Left lobe of liver (tissue), 2 donors: ENCODE data around the gene OR13C2. TPM values are rescaled to one million over a fixed set of nuclear protein-coding genes. Genes with fewer than 3 reads are reported as not detected.
"Not testable (repeated sequence)": the region's sequence is repeated elsewhere in the genome, so short reads cannot be mapped to it uniquely, and the experiment has no call there.

Experiments
- ATAC-seq: fragments of 200-7000 bp; cut with Tn5 transposase; one replicate; pipeline ENCODE4 v1.9.1; 2020; ENCODE audit warnings: mild to moderate bottlenecking, moderate library complexity
- DNase-seq: peaks from one replicate; pipeline ENCODE4 v3.0.0-alpha.2; 2020; ENCODE audit warnings: low spot score
- total RNA-seq: library from RNA; stranded (reverse); gene quantifications from one replicate; pipeline ENCODE4 v1.2.1, GENCODE V29; 2021
- donor health status: DM: no; HTN: no; CAD: no; lungs with moderate emphysema.
- donor health status: DM: no; HTN: yes; CAD: no.

Gene OR13C2
- total RNA-seq, result 0.28 TPM

GRCh38 chr9:104605527-104605926 is at the start of gene OR13C2:
OR13C2 (minus strand) TSS chr9:104605627; CDS start chr9:104605627, 0 bp downstream.
- DNase-seq, ATAC-seq: not testable (repeated sequence)

GRCh38 chr9:104635456-104635855 is 30.0 kb upstream of the OR13C2 start:
- ATAC-seq (no peak), DNase-seq (no peak)

- ATAC-seq (no peak), DNase-seq (no peak)
These were observed 28.6 kb upstream of the OR13C2 start for GRCh38 chr9:104633976-104634520.

- not testable (repeated sequence) for ATAC-seq, DNase-seq
These were observed 20.5 kb upstream of the OR13C2 start for GRCh38 chr9:104625964-104626363.

DNA sequence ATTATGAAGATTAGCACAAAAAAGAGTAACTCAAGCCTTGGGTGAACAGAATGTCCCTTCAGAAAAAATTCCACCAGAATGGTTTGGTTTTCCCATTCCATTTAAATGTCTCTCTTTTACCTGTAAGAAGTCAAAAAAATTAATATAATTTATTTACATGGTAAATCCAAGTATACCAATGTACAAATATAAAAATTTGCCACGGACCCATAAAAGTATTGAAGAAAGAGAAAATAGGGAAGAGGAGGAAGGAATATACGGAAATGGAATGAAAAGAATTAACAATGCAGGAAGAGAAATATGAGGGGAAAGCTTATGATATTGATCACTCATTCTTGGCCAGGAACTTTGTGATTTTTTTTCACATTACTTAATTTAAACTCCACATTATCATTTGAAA is 12.7 kb upstream of the OR13C2 start, which contains the start of gene OR13C9:
Gene OR13C9, minus strand, starts transcription at position 101 of the 400 bp plus-strand sequence. Its CDS starts 0 bp downstream, at position 101.
- ATAC-seq, result no peak
- DNase-seq, result no peak

- ATAC-seq, result no peak
These were observed 12.0 kb upstream of the OR13C2 start for GRCh38 chr9:104617418-104617817.

DNA sequence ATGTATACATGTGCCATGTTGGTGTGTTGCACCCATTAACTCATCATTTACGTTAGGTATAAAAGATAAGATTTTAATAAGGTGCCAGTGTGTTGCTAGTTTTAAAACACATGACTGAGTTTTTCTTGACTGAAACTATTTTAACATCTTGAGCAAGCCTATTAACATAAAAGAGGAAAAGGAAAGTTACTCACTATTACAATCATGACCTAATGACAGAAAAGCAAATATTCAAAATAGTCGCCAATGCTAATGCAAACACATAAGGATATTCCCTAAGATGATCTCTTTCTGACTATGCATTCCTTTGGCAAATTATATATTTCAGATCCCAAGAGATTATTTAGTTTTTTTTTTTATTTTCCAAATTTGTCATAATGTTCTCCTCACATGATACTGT is 5.8 kb upstream of the OR13C2 start:
- ATAC-seq (no peak), DNase-seq (no peak)

More at GRCh38 chr9:104617418-104617817, 12.0 kb upstream of the OR13C2 start:
- DNase-seq, result no peak

DNA sequence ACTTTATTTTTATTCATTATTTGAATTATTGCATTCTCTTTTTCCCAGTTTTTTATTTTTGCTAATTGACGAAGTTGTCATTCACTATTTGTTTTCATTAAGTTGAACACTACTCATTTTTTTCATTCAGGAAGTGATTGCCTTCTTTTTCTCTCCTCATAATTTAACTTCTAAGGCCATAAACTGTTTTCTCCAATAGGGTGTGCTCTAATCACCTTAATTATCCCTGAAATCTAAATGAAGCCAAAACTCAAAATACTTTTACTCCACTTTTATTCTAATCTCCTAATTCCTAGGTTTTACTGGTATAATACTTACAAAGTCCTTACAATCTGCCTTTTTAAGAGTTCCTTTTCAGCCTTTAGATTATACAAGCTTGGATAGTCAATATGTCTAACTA is 2.9 kb upstream of the OR13C2 start:
- ATAC-seq, result peak; percentile 37
- DNase-seq, result no peak

DNA sequence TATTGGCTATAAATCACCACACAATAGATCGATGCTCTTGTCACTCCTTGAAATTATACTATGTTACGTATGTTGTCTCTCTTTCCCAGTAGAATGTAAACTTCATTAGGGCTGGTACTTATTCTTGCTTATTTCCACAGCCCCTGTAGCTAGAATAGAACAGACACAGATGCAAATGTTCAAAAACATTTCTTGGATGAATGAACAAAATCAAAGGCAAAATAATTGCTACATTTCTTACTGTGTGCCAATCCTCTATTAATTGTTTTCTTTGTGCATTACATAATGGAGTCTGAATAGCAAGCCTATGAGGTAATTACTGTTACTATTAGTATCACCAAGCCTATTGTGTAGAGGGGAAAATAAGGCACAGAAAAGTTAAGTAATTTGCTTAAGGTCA is 725 bp upstream of the OR13C2 start:
- no peak for ATAC-seq

DNA sequence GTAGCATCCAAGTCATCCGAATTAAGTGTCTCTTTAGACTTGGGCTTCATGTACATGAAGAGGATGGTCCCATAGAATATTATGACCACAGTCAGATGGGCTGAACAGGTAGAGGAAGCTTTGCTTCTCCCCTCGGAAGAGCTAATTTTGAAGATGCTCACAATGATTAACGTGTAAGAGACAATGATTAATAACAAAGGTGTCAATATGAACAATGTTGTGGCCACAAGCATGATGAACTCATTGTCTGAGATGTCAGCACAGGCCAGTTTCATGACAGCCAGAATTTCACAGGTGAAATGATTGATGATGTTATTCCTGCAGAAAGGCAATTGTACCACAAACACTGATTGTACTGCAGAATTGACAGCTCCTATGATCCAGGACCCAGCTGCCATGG is 626 bp downstream of the OR13C2 start:
- no peak for ATAC-seq

More for the DNA sequence above, 725 bp upstream of the OR13C2 start:
- no peak for DNase-seq

DNA sequence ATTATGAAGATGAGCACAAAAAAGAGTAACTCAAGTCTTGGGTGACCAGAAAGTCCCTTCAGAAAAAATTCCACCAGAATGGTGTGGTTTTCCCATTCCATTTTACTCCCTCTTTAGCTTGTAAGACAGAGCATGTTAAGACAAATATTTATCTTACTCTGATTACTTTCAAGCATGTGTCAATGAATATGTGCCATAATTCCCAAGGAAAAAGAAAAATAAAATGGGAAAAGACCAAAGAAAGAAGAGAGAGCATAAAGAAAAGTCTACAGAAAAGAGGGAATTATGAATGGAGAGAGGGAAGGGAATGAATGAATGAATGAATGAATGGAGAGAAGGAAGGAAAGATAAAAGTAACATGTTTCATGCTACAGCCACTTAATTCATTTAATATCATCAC is 6.1 kb downstream of the OR13C2 start, which contains the start of gene OR13C5:
Gene OR13C5, minus strand, starts transcription at position 101 of the 400 bp plus-strand sequence. Its CDS starts 0 bp downstream, at position 101.
- not testable (repeated sequence) for ATAC-seq, DNase-seq

More for the DNA sequence above, 626 bp downstream of the OR13C2 start:
- DNase-seq, result no peak

DNA sequence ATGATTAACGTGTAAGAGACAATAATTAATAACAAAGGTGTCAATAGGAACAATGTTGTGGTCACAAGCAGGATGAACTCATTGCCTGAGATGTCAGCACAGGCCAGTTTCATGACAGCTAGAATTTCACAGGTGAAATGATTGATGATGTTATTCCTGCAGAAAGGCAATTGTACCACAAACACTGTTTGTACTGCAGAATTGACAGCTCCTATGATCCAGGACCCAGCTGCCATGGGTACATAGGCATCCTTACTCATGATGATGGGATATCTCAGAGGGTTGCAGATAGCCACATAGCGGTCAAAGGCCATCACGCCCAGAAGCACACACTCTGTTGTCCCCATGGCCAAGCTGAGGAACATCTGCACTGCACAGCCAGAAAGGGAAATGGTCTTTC is 6.7 kb downstream of the OR13C2 start:
- not testable (repeated sequence) for DNase-seq, ATAC-seq

DNA sequence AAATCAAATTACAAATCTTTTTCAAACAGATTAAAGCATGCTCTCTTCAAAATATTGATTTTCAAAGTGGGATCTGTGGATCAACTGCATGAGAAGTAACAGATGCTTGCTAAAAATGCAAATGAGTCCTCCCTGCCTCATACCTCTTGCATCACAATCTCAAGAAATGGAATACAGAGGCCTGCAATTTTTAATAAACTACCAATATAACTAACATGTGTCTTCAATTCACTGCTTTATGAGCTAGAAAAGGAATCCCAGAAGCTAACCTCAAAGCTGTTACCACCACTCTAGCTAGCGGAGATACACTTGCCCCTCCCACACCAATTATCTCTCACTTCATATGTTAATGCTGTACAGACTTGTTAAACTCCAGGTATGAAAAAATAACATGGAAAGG is 15.8 kb downstream of the OR13C2 start:
- ATAC-seq (no peak), DNase-seq (no peak)

- ATAC-seq (no peak), DNase-seq (no peak)
These were observed 18.8 kb downstream of the OR13C2 start for GRCh38 chr9:104586496-104587180.

GRCh38 chr9:104580562-104580961 is 24.9 kb downstream of the OR13C2 start:
- DNase-seq (no peak), ATAC-seq (no peak)

GRCh38 chr9:104577263-104577662 is 28.2 kb downstream of the OR13C2 start:
- ATAC-seq (no peak), DNase-seq (no peak)

GRCh38 chr9:104575456-104575855 is 30.0 kb downstream of the OR13C2 start:
- DNase-seq (no peak), ATAC-seq (no peak)

DNA sequence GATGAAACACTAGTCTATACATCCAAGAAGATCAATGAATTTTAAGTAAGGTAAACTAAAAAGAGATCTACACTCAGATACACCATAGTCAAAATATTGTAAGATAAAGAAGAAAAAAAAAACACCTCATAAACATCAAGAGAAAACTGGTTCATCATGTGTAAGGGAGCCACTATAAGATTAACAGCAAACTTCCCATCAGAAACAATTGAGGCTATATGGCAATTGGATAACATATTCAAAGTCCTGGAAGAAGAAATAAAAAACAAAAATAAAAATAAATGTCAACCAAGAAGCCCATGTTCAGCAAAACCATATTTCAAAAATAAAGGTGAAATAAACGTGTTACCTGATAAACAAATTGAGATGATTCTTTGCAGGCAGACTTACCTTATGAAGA is 32.8 kb downstream of the OR13C2 start:
- DNase-seq, result no peak
- ATAC-seq, result no peak

DNA sequence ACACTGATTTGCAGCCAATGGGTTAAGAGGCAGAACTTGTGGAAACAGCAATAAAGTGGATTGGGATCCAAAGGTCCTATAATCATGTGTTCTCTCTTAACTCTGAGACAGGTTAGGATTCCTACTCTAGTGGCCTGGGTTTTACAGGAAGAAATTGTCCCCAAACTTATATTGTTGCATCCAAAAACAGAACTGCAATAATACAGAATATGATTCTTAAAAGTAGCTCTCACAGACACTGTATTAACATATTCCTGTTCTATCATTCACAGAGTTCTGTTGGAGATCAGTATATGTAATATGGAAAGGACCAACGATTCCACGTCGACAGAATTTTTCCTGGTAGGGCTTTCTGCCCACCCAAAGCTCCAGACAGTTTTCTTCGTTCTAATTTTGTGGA is 36.6 kb downstream of the OR13C2 start, which contains the start of gene OR13C8:
Gene OR13C8, plus strand, starts transcription at position 301 of the 400 bp plus-strand sequence. Its CDS starts 0 bp downstream, at position 301.
- ATAC-seq, result no peak
- DNase-seq, result no peak

DNA sequence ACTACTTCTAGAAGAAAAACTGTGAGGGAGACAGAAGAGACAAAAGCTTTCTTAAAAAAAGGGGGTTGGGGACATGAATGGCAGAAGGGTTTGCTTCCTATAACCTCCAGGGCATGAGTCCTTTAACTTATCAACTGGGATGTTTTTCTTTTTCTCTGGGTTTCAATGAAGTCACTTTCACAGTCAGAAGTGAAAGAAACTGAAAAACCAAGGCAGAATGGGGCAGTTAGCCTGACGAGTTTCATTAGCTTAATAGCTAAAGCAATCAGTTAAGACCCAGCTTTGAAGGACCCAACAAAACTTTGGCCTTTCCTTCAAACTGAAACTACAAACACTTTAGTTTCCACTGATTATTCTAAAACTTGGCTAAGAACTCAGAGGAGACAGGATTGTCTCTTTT is 41.1 kb downstream of the OR13C2 start:
- no peak for DNase-seq
- no peak for ATAC-seq

DNA sequence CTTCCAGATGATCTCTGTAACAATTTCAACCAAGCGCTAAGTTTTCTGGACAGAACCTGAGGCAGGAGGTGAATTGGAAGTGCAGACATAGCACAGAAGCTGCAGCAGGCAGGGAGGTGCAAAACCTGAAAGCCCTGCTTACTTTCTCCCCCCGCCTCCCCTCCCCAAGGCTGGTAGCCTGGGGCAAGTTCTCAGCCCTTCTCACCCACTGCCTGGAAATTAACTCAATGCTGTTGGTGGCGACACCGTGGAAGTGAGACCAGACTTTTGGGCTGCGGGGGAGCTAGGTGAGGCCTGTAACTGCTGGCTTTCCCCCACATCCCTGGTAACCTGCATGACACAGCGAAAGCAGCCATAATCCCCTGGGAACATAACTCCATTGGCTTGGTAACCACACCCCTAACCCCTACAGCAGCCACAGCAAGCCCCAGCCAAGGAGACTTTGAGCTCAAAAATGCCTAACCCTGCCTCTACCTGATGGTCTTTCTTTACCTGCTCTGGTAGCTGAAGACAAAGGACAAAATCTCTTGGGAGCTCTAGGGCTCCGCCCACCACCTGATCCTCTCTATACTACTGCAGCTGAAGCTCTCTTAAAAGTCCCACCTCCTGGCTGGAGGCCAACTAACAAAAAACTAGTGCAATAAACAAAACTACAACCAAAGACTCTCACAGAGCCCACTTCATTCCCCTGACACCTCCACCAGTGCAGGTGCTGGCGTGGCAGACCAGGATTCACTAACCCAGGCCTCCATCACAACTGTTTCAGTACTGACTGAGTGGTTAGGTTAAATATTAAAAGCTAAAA is 48.4 kb downstream of the OR13C2 start:
- no peak for ATAC-seq
- no peak for DNase-seq
